ENCODE results near the gene MIB1. TPM values are rescaled to one million over a fixed set of nuclear protein-coding genes. Genes with fewer than 3 reads are reported as not detected.

Gene MIB1
- total and polyA plus RNA-seq, 4 donors, result 8.5 to 63.5 (median 34.7) TPM

DNA sequence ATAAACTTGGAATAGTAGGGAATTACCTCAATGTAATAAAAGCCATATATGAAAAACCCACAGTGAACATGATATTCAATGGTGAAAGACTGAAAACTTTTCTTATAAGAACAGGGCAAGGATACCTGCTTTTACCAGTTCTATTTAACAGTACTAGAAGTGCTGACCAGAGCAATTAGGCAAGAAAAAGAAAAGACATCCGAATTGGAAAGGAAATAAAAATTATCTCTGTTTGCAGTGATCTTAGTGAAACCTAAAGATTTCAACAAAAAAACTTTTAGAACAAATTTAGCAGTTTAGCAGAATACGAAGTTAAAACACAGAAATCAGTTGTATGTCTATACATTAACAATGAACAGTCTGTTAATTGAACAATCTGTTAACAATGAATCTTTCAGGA lies 69.1 kb downstream of the MIB1 start:
- Histone ChIP-seq H3K4me1 (ENCODE audit: control insufficient read depth in 1 of 2, insufficient read depth in 2 of 2, low read length in 2 of 2) (peaks cover 0 to 5% of the 10 kb centered on the region in 2 donors), H3K36me3 (ENCODE audit: control insufficient read depth in 1 of 2, insufficient read depth in 2 of 2, low read length in 1 of 2) (no peaks in the 10 kb centered on the region)
- no peak for ATAC-seq (ENCODE audit: low FRiP score)

DNA sequence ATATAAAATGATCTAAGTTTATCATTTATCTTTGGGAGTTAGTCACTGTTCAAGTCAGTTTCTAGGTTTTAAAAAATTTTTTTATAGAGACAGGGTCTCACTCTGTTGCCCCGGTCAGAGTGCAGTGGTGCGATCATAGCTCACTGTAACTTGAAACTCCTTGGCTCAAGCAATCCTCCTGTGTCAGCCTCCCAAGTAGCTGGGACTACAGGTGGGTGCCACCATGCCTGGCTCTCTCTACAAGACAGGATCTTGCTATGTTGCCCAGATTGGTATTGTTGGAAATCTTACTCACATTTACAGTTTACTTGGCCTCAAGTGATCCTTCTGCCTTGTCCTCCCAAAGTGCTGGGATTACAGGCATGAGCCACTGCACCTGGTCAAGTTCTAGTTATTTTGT lies 74.5 kb downstream of the MIB1 start:
- no peaks in the 10 kb centered on the region for H3K36me3 ChIP-seq (ENCODE audit: control insufficient read depth in 1 of 2, insufficient read depth in 2 of 2, low read length in 1 of 2)
- no peak for DNase-seq
- no peaks in the 10 kb centered on the region for H3K27me3 ChIP-seq (ENCODE audit: control insufficient read depth in 1 of 2, insufficient read depth in 2 of 2, low read length in 1 of 2)
- no peak overlapping the region for H3K27ac ChIP-seq (ENCODE audit: low read depth in 1 of 2, low read length in 2 of 2)
- ATAC-seq (ENCODE audit: low FRiP score), result no peak
- H3K9me3 ChIP-seq (ENCODE audit: control insufficient read depth, low read length), result no peaks in the 10 kb centered on the region
- WGBS, 2 donors, result 98 to 99% methylated on average over 2 of the region's 2 CpGs
- no peak overlapping the region for H3K4me3 ChIP-seq (ENCODE audit: low read length in 2 of 2)
- intact Hi-C loops (cut with DNase I), result loop anchor here in 1 of 2 donors (5.0 kb wide), 1 partner anchor 37 kb away; no protein-coding TSS in a partner anchor
- H3K4me1 ChIP-seq (ENCODE audit: control insufficient read depth in 1 of 2, insufficient read depth in 2 of 2, low read length in 2 of 2), result no peaks in the 10 kb centered on the region

More for the DNA sequence above, 69.1 kb downstream of the MIB1 start:
- intact Hi-C loops (cut with DNase I), result no loop called here
- DNase-seq, result no peak
- H3K27me3 ChIP-seq (ENCODE audit: control insufficient read depth in 1 of 2, insufficient read depth in 2 of 2, low read length in 1 of 2), result no peaks in the 10 kb centered on the region
- no peak overlapping the region for H3K4me3 ChIP-seq (ENCODE audit: low read length in 2 of 2)
- H3K9me3 ChIP-seq (ENCODE audit: control insufficient read depth, low read length), result no peaks in the 10 kb centered on the region
- H3K27ac ChIP-seq (ENCODE audit: low read depth in 1 of 2, low read length in 2 of 2), result no peak overlapping the region
- WGBS, 2 donors, result 98 to 99% methylated on average over 2 of the region's 2 CpGs

DNA sequence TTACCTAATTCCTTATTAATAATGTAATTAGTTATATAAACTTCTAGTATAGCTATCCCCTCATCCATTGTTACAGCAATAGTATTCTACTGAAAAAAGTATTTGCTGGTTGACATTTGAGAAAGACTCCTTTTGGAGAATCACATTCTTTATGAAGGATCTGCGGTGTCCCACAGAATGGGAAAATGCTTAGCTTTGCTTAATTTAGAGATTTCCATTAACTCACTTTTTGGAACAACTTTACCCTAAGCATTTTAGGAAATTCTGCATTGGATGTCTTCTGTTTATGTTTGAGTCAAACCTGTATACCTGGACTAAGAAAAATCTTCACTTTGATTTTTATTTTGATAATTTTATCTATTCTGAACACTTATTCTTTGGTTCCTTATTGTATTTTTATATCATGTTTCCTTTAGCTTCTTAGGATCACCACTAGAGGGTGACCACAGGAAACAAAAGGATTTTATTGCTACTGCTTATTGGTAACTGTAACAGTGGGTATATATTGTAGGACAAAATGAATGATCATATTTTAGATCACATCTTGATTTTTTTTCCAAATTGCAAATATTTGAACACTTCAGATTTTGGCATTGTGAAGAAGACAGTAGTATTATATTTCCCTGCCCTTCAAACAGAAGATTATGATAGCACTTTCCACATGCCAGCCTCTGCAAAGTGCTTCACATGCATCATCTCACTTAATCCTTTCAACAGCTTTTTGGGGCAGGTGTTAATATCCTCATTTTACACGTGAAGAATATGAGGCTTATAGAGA lies 79.6 kb downstream of the MIB1 start:
- ATAC-seq (ENCODE audit: low FRiP score), result no peak
- intact Hi-C loops (cut with DNase I), result no loop called here

DNA sequence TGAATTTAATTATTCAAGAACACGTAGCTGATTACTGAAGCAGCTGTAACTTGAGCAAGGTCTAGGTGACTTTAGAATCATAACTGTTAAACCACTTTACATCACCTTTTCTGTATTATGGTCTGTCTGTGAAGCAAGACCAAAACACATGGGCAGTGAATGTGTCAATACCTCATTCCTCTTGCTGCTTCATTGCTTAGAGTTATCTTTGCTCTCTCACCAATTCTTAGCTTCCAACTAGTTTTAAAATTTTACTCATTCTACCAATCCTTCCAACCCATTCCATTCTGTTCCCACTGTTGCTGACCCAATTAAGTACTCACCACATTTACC lies 80.2 kb downstream of the MIB1 start:
- no peaks in the 10 kb centered on the region for H3K27me3 ChIP-seq (ENCODE audit: control insufficient read depth in 1 of 2, insufficient read depth in 2 of 2, low read length in 1 of 2)
- no peak for ATAC-seq (ENCODE audit: low FRiP score)
- H3K36me3 ChIP-seq (ENCODE audit: control insufficient read depth in 1 of 2, insufficient read depth in 2 of 2, low read length in 1 of 2), result no peaks in the 10 kb centered on the region
- no peaks in the 10 kb centered on the region for H3K4me1 ChIP-seq (ENCODE audit: control insufficient read depth in 1 of 2, insufficient read depth in 2 of 2, low read length in 2 of 2)
- H3K9me3 ChIP-seq (ENCODE audit: control insufficient read depth, low read length), result no peaks in the 10 kb centered on the region
- no peak for DNase-seq
- no peak overlapping the region for H3K27ac ChIP-seq (ENCODE audit: low read depth in 1 of 2, low read length in 2 of 2)
- H3K4me3 ChIP-seq (ENCODE audit: low read length in 2 of 2), result no peak overlapping the region
- intact Hi-C loops (cut with DNase I), result no loop called here
- 88 to 90% methylated on average over 1 of the region's 1 CpG for WGBS, 2 donors

More for the DNA sequence above, 79.6 kb downstream of the MIB1 start:
- 42 to 54% methylated on average over 2 of the region's 2 CpGs for WGBS, 2 donors
- H3K9me3 ChIP-seq (ENCODE audit: control insufficient read depth, low read length), result no peaks in the 10 kb centered on the region
- no peak overlapping the region for H3K27ac ChIP-seq (ENCODE audit: low read depth in 1 of 2, low read length in 2 of 2)
- H3K4me3 ChIP-seq (ENCODE audit: low read length in 2 of 2), result no peak overlapping the region
- H3K27me3 ChIP-seq (ENCODE audit: control insufficient read depth in 1 of 2, insufficient read depth in 2 of 2, low read length in 1 of 2), result no peaks in the 10 kb centered on the region
- H3K36me3 ChIP-seq (ENCODE audit: control insufficient read depth in 1 of 2, insufficient read depth in 2 of 2, low read length in 1 of 2), result no peaks in the 10 kb centered on the region
- DNase-seq, result no peak
- no peaks in the 10 kb centered on the region for H3K4me1 ChIP-seq (ENCODE audit: control insufficient read depth in 1 of 2, insufficient read depth in 2 of 2, low read length in 2 of 2)

DNA sequence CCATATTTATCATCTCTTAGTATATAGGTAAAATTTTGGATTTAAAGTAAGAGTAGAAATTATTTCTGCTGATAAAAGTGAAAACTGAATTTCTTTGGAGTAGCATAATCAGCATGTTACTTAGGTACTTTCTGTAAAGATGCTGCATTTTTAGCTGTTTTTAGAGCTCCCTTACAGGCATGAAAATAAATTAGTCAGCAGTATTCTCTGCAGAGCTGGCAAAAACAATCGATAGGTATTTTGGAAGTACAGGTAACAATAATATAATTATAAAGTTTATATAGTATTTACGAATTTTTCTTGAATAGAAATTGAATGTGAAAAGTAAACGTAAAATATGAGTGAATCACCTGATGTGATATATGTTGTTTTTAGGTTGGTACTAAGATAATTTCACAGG lies 83.3 kb downstream of the MIB1 start:
- intact Hi-C loops (cut with DNase I), result no loop called here

DNA sequence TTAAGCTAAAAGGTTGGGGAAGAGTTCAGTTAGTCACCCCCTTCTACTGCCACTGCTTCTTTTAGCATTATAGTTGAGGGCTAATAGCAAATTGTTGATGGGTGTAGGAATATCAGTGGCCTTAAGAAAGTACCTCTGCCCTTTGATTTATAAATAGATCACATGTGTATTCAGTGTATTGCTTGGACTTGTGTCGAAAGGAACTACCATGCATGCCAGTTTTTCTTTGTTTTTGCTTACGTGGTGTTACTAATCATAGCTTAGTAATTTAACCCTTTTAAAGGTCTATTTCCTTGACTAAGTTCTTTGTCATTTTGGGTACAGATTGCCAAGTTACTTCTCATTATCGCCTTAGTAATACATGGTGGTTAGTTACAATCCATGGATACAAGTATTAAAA lies 85.6 kb downstream of the MIB1 start:
- Histone ChIP-seq H3K36me3 (ENCODE audit: control insufficient read depth in 1 of 2, insufficient read depth in 2 of 2, low read length in 1 of 2) (no peaks in the 10 kb centered on the region), H3K4me1 (ENCODE audit: control insufficient read depth in 1 of 2, insufficient read depth in 2 of 2, low read length in 2 of 2) (peaks cover 0 to 2% of the 10 kb centered on the region in 2 donors), H3K4me3 (ENCODE audit: low read length in 2 of 2) (no peak overlapping the region), H3K27me3 (ENCODE audit: control insufficient read depth in 1 of 2, insufficient read depth in 2 of 2, low read length in 1 of 2) (no peaks in the 10 kb centered on the region), H3K9me3 (ENCODE audit: control insufficient read depth, low read length) (no peaks in the 10 kb centered on the region), H3K27ac (ENCODE audit: low read depth in 1 of 2, low read length in 2 of 2) (no peak overlapping the region)
- no peak for DNase-seq
- WGBS, 2 donors, result 7 to 12% methylated on average over 3 of the region's 3 CpGs
- ATAC-seq (ENCODE audit: low FRiP score), result no peak
- intact Hi-C loops (cut with DNase I), result no loop called here

More for the DNA sequence above, 83.3 kb downstream of the MIB1 start:
- 83 to 84% methylated on average over 3 of the region's 3 CpGs for WGBS, 2 donors
- no peaks in the 10 kb centered on the region for H3K9me3 ChIP-seq (ENCODE audit: control insufficient read depth, low read length)
- no peaks in the 10 kb centered on the region for H3K27me3 ChIP-seq (ENCODE audit: control insufficient read depth in 1 of 2, insufficient read depth in 2 of 2, low read length in 1 of 2)
- H3K27ac ChIP-seq (ENCODE audit: low read depth in 1 of 2, low read length in 2 of 2), result no peak overlapping the region
- no peaks in the 10 kb centered on the region for H3K36me3 ChIP-seq (ENCODE audit: control insufficient read depth in 1 of 2, insufficient read depth in 2 of 2, low read length in 1 of 2)
- DNase-seq, result no peak
- H3K4me1 ChIP-seq (ENCODE audit: control insufficient read depth in 1 of 2, insufficient read depth in 2 of 2, low read length in 2 of 2), result peaks cover 0 to 2% of the 10 kb centered on the region in 2 donors
- no peak for ATAC-seq (ENCODE audit: low FRiP score)
- no peak overlapping the region for H3K4me3 ChIP-seq (ENCODE audit: low read length in 2 of 2)

DNA sequence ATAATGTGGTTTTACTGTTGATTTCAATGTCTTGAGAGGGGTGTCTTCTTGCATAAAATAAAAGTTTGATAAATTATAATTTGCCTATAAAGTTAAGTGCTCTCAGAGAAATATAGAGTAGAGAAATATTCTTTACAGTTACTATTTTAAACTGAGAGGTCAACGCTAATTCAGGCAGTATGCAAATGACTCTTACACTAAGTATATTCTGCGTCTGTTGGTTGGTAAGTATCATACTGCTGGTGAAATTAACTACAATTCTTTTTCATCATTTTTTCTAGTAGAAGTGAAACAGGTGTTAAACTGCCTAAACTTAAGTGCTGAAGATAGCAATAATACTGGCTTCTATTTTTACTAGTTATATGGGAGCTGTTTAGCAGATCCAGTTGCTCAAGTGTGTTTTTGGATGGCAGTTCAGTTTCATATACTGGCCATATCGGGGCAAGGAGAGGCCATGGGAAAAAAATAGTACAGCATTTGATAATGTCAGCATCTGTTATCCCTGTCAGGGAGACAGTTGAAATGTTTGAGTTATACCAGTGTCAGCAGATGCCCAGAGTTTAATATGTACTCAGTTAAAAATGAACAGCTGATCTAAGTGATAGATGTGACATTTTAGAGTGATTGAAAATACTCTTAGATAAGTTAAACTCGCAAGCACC lies 86.2 kb downstream of the MIB1 start:
- 20 to 23% methylated on average over 4 of the region's 4 CpGs for WGBS, 2 donors
- intact Hi-C loops (cut with DNase I), result no loop called here

DNA sequence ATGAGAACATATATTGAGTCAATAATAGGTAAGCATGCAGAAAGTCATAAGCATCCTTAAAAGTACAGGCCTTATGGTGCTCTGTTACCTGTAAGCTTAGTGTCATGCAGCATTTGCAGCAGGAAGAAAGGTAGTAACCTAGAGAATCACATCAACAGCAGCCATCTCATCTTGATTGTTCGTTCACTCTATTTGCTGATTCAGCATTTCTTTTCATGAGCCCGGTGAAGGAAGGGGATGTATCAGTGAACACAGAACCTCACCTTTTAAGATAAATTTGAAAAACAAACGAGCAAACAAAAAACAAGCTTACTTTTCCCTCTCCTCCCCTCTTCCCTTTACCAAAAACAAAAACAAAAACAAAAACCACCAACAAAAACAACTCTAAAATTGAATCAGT lies 89.9 kb downstream of the MIB1 start:
- Histone ChIP-seq H3K4me3 (ENCODE audit: low read length in 2 of 2) (peak overlapping the region; percentile 82 to 98), H3K9me3 (ENCODE audit: control insufficient read depth, low read length) (no peaks in the 10 kb centered on the region), H3K27me3 (ENCODE audit: control insufficient read depth in 1 of 2, insufficient read depth in 2 of 2, low read length in 1 of 2) (no peaks in the 10 kb centered on the region), H3K4me1 (ENCODE audit: control insufficient read depth in 1 of 2, insufficient read depth in 2 of 2, low read length in 2 of 2) (peaks cover 0 to 2% of the 10 kb centered on the region in 2 donors), H3K36me3 (ENCODE audit: control insufficient read depth in 1 of 2, insufficient read depth in 2 of 2, low read length in 1 of 2) (no peaks in the 10 kb centered on the region), H3K27ac (ENCODE audit: low read depth in 1 of 2, low read length in 2 of 2) (no peak overlapping the region)
- no peak for DNase-seq
- ATAC-seq (ENCODE audit: low FRiP score), result no peak
- intact Hi-C loops (cut with DNase I), result no loop called here
- WGBS, 2 donors, result 7 to 10% methylated on average over 3 of the region's 3 CpGs

More for the DNA sequence above, 86.2 kb downstream of the MIB1 start:
- Histone ChIP-seq H3K27me3 (ENCODE audit: control insufficient read depth in 1 of 2, insufficient read depth in 2 of 2, low read length in 1 of 2) (no peaks in the 10 kb centered on the region), H3K27ac (ENCODE audit: low read depth in 1 of 2, low read length in 2 of 2) (peak overlapping the region in 1 of 2 donors; percentile 87), H3K4me1 (ENCODE audit: control insufficient read depth in 1 of 2, insufficient read depth in 2 of 2, low read length in 2 of 2) (peaks cover 0 to 2% of the 10 kb centered on the region in 2 donors), H3K4me3 (ENCODE audit: low read length in 2 of 2) (no peak overlapping the region), H3K9me3 (ENCODE audit: control insufficient read depth, low read length) (no peaks in the 10 kb centered on the region), H3K36me3 (ENCODE audit: control insufficient read depth in 1 of 2, insufficient read depth in 2 of 2, low read length in 1 of 2) (no peaks in the 10 kb centered on the region)
- DNase-seq (no peak), ATAC-seq (ENCODE audit: low FRiP score) (no peak)

DNA sequence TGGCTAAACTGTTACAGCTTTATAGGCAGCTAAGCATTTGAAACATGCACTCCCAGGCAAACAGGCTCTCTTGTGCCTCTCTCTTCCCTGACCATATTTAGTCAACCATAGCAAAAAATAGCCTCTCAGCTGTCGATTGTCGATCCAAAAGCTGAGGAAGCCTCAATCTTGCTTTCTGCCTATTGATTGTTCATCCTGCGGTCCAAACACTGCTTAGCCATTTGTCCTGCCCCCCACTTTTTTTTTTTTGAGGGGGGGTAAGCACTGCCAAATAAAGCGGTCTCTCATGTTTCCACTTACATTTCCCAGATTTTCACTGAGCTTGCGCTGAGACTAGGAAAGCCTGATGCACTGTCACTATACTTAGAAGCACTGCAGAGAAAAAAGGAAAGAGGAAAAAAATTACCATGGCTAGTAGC lies 90.8 kb downstream of the MIB1 start:
- ATAC-seq (ENCODE audit: low FRiP score) (peak; percentile 90), DNase-seq (peak in 1 of 2 donors; percentile 48)
- peak overlapping the region; percentile 82 to 98 for H3K4me3 ChIP-seq (ENCODE audit: low read length in 2 of 2)
- intact Hi-C loops (cut with DNase I), result no loop called here
- H3K27me3 ChIP-seq (ENCODE audit: control insufficient read depth in 1 of 2, insufficient read depth in 2 of 2, low read length in 1 of 2), result no peaks in the 10 kb centered on the region
- no peaks in the 10 kb centered on the region for H3K36me3 ChIP-seq (ENCODE audit: control insufficient read depth in 1 of 2, insufficient read depth in 2 of 2, low read length in 1 of 2)
- no peaks in the 10 kb centered on the region for H3K9me3 ChIP-seq (ENCODE audit: control insufficient read depth, low read length)
- peaks cover 0 to 2% of the 10 kb centered on the region in 2 donors for H3K4me1 ChIP-seq (ENCODE audit: control insufficient read depth in 1 of 2, insufficient read depth in 2 of 2, low read length in 2 of 2)
- WGBS, 2 donors, result 2 to 5% methylated on average over 5 of the region's 5 CpGs
- H3K27ac ChIP-seq (ENCODE audit: low read depth in 1 of 2, low read length in 2 of 2), result peak overlapping the region; percentile 71 to 87
